ENCODE measurements around the gene ANKRD40.

The ANKRD40 gene

DNA sequence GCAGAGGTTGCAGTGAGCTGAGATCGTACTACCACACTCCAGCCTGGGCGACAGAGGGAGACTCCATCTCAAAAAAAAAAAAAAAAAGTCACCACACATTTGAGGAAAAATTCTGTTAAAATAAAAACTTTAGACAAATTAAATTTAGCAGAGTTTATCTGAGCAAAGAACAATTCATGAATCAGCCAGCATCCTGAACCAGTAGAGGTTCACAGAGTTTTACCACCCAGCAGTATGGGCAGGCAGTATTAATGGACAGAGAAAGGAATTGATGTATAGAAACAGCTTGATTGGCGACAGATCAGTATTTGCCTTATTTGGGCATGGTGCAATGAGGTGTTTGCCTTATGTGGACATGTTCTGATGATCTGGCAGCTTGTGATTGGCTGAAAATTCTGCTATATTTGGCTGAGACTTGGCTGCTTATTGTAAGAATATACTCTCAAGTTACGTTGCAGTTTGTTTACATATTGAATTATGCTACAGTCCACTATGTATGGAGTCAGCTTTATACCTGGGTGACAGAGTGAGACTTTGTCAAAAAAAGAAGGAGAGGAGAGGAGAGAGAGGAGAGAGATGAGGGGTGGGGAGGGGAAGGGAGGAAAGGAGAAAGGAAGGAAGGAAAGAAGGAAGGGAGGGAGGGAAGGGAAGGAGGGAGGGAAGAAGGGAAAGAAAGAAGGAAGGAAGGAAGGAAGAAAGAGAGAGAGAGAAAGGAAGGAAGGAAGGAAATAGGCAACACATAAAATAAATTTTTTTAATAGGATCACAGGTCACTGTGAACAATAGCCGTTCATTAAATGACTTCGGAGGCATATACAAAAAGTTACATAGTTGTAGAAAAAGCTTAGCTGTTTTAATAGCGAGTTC is 58.4 kb downstream of the ANKRD40 start:
- H2AFZ ChIP-seq (ENCODE audit: low read depth, low read length, severe bottlenecking): no peak overlapping the region
- H3K4me2 ChIP-seq (ENCODE audit: low read depth, low read length, poor library complexity, severe bottlenecking): no peak overlapping the region
- no peak for TF ChIP-seq EZH2phosphoT487 (conservative IDR thresholded peaks at IDR 0.05; ENCODE audit: low read length)
- TF ChIP-seq, protein P1, sequence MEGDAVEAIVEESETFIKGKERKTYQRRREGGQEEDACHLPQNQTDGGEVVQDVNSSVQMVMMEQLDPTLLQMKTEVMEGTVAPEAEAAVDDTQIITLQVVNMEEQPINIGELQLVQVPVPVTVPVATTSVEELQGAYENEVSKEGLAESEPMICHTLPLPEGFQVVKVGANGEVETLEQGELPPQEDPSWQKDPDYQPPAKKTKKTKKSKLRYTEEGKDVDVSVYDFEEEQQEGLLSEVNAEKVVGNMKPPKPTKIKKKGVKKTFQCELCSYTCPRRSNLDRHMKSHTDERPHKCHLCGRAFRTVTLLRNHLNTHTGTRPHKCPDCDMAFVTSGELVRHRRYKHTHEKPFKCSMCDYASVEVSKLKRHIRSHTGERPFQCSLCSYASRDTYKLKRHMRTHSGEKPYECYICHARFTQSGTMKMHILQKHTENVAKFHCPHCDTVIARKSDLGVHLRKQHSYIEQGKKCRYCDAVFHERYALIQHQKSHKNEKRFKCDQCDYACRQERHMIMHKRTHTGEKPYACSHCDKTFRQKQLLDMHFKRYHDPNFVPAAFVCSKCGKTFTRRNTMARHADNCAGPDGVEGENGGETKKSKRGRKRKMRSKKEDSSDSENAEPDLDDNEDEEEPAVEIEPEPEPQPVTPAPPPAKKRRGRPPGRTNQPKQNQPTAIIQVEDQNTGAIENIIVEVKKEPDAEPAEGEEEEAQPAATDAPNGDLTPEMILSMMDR (IDR thresholded peaks at IDR 0.05; ENCODE audit: insufficient read depth, low read length, poor library complexity, severe bottlenecking): no peak

GRCh38 chr17:50647187-50647586 is 60.5 kb downstream of the ANKRD40 start:
- H3K79me2 ChIP-seq (ENCODE audit: insufficient read depth, low read length): no peaks in the 10 kb centered on the region
- no peaks in the 10 kb centered on the region for H3K36me3 ChIP-seq (ENCODE audit: low read length)
- H3K4me2 ChIP-seq (ENCODE audit: low read depth, low read length, poor library complexity, severe bottlenecking): no peak overlapping the region
- H3K9ac ChIP-seq (ENCODE audit: low read length): no peak overlapping the region
- no peaks in the 10 kb centered on the region for H3K27me3 ChIP-seq (ENCODE audit: low read length)
- H2AFZ ChIP-seq (ENCODE audit: low read depth, low read length, severe bottlenecking): no peak overlapping the region
- H3K9me3 ChIP-seq (ENCODE audit: insufficient read depth, low read length): no peaks in the 10 kb centered on the region
- no peak overlapping the region for H3K4me3 ChIP-seq (ENCODE audit: insufficient read depth, low read length, poor library complexity, severe bottlenecking)
- TF ChIP-seq, protein P1 (IDR thresholded peaks at IDR 0.05; ENCODE audit: insufficient read depth, low read length, poor library complexity, severe bottlenecking): no peak
- no peak for TF ChIP-seq EZH2phosphoT487 (conservative IDR thresholded peaks at IDR 0.05; ENCODE audit: low read length)
- H3K9me2 ChIP-seq (replicated peaks; ENCODE audit: insufficient read depth, low read length): no peaks in the 10 kb centered on the region
- no peak overlapping the region for H3K27ac ChIP-seq (ENCODE audit: low read depth, low read length)
- H3F3A ChIP-seq (ENCODE audit: insufficient read depth): no peaks in the 10 kb centered on the region
- no peaks in the 10 kb centered on the region for H4K20me1 ChIP-seq (ENCODE audit: low read depth, low read length)

More for the DNA sequence above, 58.4 kb downstream of the ANKRD40 start:
- no peak overlapping the region for H3K4me3 ChIP-seq (ENCODE audit: insufficient read depth, low read length, poor library complexity, severe bottlenecking)
- H3K9me3 ChIP-seq (ENCODE audit: insufficient read depth, low read length): no peaks in the 10 kb centered on the region
- H3K79me2 ChIP-seq (ENCODE audit: insufficient read depth, low read length): no peaks in the 10 kb centered on the region
- no peaks in the 10 kb centered on the region for H3K9me2 ChIP-seq (replicated peaks; ENCODE audit: insufficient read depth, low read length)
- H3F3A ChIP-seq (ENCODE audit: insufficient read depth): no peaks in the 10 kb centered on the region
- no peak overlapping the region for H3K27ac ChIP-seq (ENCODE audit: low read depth, low read length)
- H3K9ac ChIP-seq (ENCODE audit: low read length): no peak overlapping the region
- H3K27me3 ChIP-seq (ENCODE audit: low read length): no peaks in the 10 kb centered on the region
- H3K36me3 ChIP-seq (ENCODE audit: low read length): no peaks in the 10 kb centered on the region
- H4K20me1 ChIP-seq (ENCODE audit: low read depth, low read length): no peaks in the 10 kb centered on the region

- H3K9me3 ChIP-seq (ENCODE audit: insufficient read depth, low read length): no peaks in the 10 kb centered on the region
Observed at GRCh38 chr17:50645748-50646682, 61.7 kb downstream of the ANKRD40 start.

More at GRCh38 chr17:50645748-50646682, 61.7 kb downstream of the ANKRD40 start:
- no peaks in the 10 kb centered on the region for H3K79me2 ChIP-seq (ENCODE audit: insufficient read depth, low read length)
- H4K20me1 ChIP-seq (ENCODE audit: low read depth, low read length): no peaks in the 10 kb centered on the region
- H3K9ac ChIP-seq (ENCODE audit: low read length): no peak overlapping the region
- H3K36me3 ChIP-seq (ENCODE audit: low read length): no peaks in the 10 kb centered on the region
- no peak overlapping the region for H3K4me3 ChIP-seq (ENCODE audit: insufficient read depth, low read length, poor library complexity, severe bottlenecking)
- H3K9me2 ChIP-seq (replicated peaks; ENCODE audit: insufficient read depth, low read length): no peaks in the 10 kb centered on the region
- TF ChIP-seq, protein P1 (IDR thresholded peaks at IDR 0.05; ENCODE audit: insufficient read depth, low read length, poor library complexity, severe bottlenecking): no peak
- H3F3A ChIP-seq (ENCODE audit: insufficient read depth): no peaks in the 10 kb centered on the region
- H3K27me3 ChIP-seq (ENCODE audit: low read length): no peaks in the 10 kb centered on the region
- no peak overlapping the region for H2AFZ ChIP-seq (ENCODE audit: low read depth, low read length, severe bottlenecking)
- H3K27ac ChIP-seq (ENCODE audit: low read depth, low read length): no peak overlapping the region
- H3K4me2 ChIP-seq (ENCODE audit: low read depth, low read length, poor library complexity, severe bottlenecking): no peak overlapping the region

Measured in SU-DHL-6 (cell line).